Pancreas (tissue), 10 donors: ENCODE measurements around the gene PRKCE. TPM values are rescaled to one million over a fixed set of nuclear protein-coding genes. Genes with fewer than 3 reads are reported as not detected.

Source experiments
- ATAC-seq, 4 donors: fragments of 200-7000 bp; cut with Tn5 transposase; one replicate each; pipeline versions ENCODE4 v1.8.0 to v1.9.1; 2020; ENCODE audit warnings: mild to moderate bottlenecking in 4 of 4, moderate library complexity in 4 of 4
- DNase-seq, 6 donors: peaks; one replicate each; pipeline ENCODE4 v3.0.0-alpha.2; 2020
- FAIRE-seq: peaks from 2 replicates; lab custom pipeline; 2012; peaks lifted over from hg19 to GRCh38; lab: Jason Lieb, UNC
- H3K27ac ChIP-seq, 4 donors: fragments of 200-600 bp; sonication (generic); 1 replicate in 3 of 4; 2 replicates in 1 of 4; pipeline versions ENCODE4 v1.5.0 to v1.8.0; 2020
- H3K27me3 ChIP-seq, 4 donors: fragments of 200-600 bp; one replicate each; pipeline ENCODE4 v1.8.0; 2021
- H3K36me3 ChIP-seq, 3 donors: fragments of 200-600 bp; sonication (generic) in 1 of 3; one replicate each; pipeline versions ENCODE4 v1.5.0 to v1.8.0; 2020 to 2021
- H3K4me1 ChIP-seq, 3 donors: fragments of 200-600 bp; one replicate each; pipeline ENCODE4 v1.8.0; 2021
- H3K4me3 ChIP-seq, 4 donors: fragments of 200-600 bp; sonication (generic) in 2 of 4; one replicate each; pipeline versions ENCODE4 v1.5.0 to v1.8.0; 2020 to 2021
- H3K9me3 ChIP-seq, 4 donors: fragments of 200-600 bp; one replicate each; pipeline ENCODE4 v1.8.0; 2021
- WGBS, 2 donors: extraction: QIAGEN DNeasy Blood & Tissue Kit; methylation state at CpG; one replicate each; pipeline ENCODE4 v1.1.7; 2013; 5-methylcytosine and 5-hydroxymethylcytosine counted together
- intact Hi-C, 3 donors: fragments of 100-400 bp; cut with DNase I; formaldehyde crosslinking; loops; one replicate each; pipeline versions ENCODE4 v1.11.1 to v1.14.2; 2022
- polyA plus RNA-seq, 2 donors: library from polyadenylated mRNA; stranded (reverse); fragments of 200-250 nt; gene quantifications; one replicate each; pipeline ENCODE4 v1.2.3, GENCODE V29; 2013
- total RNA-seq, 6 donors: library from RNA; stranded (reverse); fragmentation: NEBNext Ultra II Directional in 4 of 6; extraction: Animal tissue kit (Norgen Biotek cat#: 25700) in 4 of 6; gene quantifications; one replicate each; pipeline versions ENCODE4 v1.2.1 to v1.2.4, GENCODE V29; 2021 to 2023
- TF ChIP-seq, protein P1 (sequence below), 4 donors: fragments of 200-600 bp; sonication (generic) in 3 of 4; IDR thresholded peaks; one replicate each; pipeline versions ENCODE4 v1.5.0 to v1.8.0; 2021; ENCODE audit warnings: antibody characterized with exemption in 4 of 4
- donor health status: healthy with polysubstance abuse.
- donor health status: DM: no; HTN: no; CAD: no; lungs with moderate emphysema.
- donor health status: DM: no; HTN: no; CAD: no.
- donor health status: control.
- donor health status: control.
- donor health status: Bipolar disorder and iron deficiency.
- donor health status: DM: yes; HTN: yes; CAD: no.
- donor health status: DM: no; HTN: no; CAD: no.
- donor health status: DM: no; HTN: no; CAD: no.
- donor health status: DM: yes; HTN: yes; CAD: no.

Gene PRKCE
- total and polyA plus RNA-seq, 8 donors: 4.0 to 19.4 (median 10.0) TPM

DNA sequence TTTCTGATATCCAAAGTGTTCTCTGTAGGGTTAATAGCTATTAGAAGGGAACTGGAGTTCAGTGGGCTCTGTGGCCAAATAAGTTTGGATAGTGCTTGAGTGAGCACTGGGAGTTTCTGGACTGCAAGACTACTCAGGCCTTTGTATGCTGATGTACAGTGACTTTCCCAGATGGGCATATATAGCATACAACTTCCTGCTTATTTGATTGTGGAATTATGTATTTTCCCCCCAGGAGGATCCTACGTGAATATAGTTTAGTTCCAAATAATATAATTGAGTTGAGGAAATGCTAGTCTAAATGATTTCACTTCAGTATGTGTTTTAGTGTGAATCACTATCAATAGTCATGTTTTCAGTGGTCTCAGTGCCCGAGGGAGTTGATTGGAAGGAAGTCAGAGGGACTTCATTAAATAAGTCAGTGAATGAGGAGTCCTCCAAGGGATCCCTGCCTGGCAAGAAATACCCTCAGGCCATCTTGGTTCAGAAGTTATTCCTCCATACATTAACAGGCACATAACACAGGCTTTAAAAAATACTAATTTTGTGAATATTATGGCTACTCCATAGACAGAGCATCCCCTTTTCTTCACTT is 251.4 kb downstream of the PRKCE start:
- Histone ChIP-seq H3K4me1 (peaks cover 3 to 10% (median 9%) of the 10 kb centered on the region in 3 donors), H3K36me3 (no peaks in the 10 kb centered on the region), H3K27me3 (no peaks in the 10 kb centered on the region), H3K9me3 (no peaks in the 10 kb centered on the region), H3K4me3 (no peak overlapping the region), H3K27ac (no peak overlapping the region)
- FAIRE-seq (no peak), DNase-seq (no peak), ATAC-seq (no peak)
- TF ChIP-seq, protein P1, sequence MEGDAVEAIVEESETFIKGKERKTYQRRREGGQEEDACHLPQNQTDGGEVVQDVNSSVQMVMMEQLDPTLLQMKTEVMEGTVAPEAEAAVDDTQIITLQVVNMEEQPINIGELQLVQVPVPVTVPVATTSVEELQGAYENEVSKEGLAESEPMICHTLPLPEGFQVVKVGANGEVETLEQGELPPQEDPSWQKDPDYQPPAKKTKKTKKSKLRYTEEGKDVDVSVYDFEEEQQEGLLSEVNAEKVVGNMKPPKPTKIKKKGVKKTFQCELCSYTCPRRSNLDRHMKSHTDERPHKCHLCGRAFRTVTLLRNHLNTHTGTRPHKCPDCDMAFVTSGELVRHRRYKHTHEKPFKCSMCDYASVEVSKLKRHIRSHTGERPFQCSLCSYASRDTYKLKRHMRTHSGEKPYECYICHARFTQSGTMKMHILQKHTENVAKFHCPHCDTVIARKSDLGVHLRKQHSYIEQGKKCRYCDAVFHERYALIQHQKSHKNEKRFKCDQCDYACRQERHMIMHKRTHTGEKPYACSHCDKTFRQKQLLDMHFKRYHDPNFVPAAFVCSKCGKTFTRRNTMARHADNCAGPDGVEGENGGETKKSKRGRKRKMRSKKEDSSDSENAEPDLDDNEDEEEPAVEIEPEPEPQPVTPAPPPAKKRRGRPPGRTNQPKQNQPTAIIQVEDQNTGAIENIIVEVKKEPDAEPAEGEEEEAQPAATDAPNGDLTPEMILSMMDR (IDR thresholded peaks at IDR 0.05): no peak
- WGBS, 2 donors: 88 to 91% methylated on average over 2 of the region's 2 CpGs
- intact Hi-C loops: no loop called here

DNA sequence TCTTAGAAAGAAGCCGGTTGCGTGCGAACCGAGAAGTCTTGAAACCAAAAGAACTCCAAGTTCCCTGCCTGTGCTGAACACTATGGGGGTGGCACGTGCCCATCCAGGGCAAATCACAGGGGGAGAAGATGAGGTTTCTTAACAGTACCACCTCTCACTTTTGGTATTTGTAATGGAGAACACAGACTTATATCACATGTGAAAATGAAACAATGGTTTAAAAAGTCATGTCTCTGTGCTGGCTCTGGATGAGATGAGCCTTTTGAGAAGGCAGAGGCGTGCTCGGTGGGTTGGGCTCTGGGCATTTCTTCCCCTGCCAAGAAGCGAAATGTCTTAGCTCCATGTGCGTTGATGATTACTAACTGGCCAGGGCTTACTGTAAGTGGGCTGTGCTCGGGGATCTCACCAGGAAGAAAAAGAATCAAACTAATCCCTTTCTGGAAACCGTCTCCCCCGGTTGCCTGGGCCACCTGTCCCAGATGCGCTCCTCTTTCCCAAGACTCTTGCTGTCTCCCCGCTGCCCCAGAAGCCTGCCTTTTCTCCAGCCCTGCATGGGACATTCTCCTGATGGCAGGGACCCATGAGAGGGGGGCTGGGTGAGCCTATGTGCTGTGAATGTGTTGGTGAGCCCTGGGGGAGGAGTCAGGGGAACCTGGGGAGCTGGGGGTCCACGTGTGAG is 252.9 kb downstream of the PRKCE start:
- DNase-seq (no peak), FAIRE-seq (no peak), ATAC-seq (no peak)
- Histone ChIP-seq H3K9me3 (no peaks in the 10 kb centered on the region), H3K36me3 (no peaks in the 10 kb centered on the region), H3K4me3 (no peak overlapping the region), H3K27ac (no peak overlapping the region), H3K27me3 (no peaks in the 10 kb centered on the region), H3K4me1 (peaks cover 8 to 18% (median 10%) of the 10 kb centered on the region in 3 donors)
- intact Hi-C loops: no loop called here
- TF ChIP-seq, protein P1 (IDR thresholded peaks at IDR 0.05): no peak
- 83 to 94% methylated on average over 15 of the region's 15 CpGs for WGBS, 2 donors

DNA sequence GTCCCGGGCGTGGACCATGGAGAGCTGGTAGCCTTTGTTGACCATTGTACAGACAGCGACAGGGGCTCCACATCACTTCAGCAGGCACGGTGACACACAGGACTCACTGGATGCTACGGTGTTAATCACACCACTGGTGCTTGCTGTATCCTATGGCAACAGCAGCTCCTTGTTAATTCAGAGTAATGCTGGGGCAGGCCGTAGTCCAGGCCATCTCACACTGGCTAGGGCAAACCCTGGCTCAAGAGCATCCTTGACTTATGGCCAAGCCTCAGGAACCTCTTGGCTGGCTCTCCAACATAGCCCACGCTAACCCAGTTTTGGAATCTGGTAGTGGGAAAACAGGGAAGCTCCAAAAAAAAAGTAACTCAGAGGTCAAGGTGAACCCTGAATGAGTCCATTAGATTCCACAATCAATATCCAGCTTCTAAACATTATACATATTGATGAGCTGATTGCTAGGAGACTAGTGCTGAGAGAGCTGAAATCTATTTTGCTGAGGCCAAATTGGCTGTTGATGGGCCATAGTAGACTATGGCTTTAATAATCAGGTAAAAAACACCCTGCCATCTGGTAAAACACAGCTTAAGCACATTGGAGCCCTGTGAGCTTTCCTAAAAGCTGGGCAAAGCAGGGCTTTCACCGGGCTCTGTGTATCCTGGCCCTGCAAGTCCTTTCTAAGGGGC is 253.6 kb downstream of the PRKCE start:
- no peak overlapping the region for H3K27ac ChIP-seq
- ATAC-seq: no peak
- intact Hi-C loops: no loop called here
- no peaks in the 10 kb centered on the region for H3K36me3 ChIP-seq
- H3K4me3 ChIP-seq: no peak overlapping the region
- peaks cover 9 to 23% (median 10%) of the 10 kb centered on the region in 3 donors for H3K4me1 ChIP-seq
- FAIRE-seq: no peak
- TF ChIP-seq, protein P1 (IDR thresholded peaks at IDR 0.05): no peak
- no peak for DNase-seq
- WGBS, 2 donors: 87 to 88% methylated on average over 8 of the region's 8 CpGs
- no peaks in the 10 kb centered on the region for H3K9me3 ChIP-seq
- no peaks in the 10 kb centered on the region for H3K27me3 ChIP-seq

DNA sequence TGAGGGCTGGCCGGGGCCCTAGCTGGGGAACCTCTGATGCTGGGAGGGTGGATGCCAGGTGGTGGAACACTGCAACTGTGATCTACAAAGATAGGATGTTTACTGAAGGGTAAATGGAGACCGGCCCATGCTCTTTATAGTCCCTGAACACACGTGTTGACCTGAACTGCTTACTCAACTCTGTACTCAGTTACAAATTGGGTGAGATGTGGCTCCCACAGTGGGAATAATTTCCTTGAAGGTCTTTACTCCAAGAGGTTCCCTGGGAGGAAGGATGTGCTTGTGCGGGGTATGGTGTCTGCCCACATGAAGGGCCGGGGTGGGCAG is 254.1 kb downstream of the PRKCE start:
- FAIRE-seq (no peak), DNase-seq (no peak), ATAC-seq (no peak)
- Histone ChIP-seq H3K27ac (no peak overlapping the region), H3K4me1 (peaks cover 9 to 23% (median 10%) of the 10 kb centered on the region in 3 donors), H3K27me3 (no peaks in the 10 kb centered on the region), H3K9me3 (no peaks in the 10 kb centered on the region), H3K4me3 (no peak overlapping the region), H3K36me3 (no peaks in the 10 kb centered on the region)
- WGBS, 2 donors: 77 to 79% methylated on average over 5 of the region's 5 CpGs
- TF ChIP-seq, protein P1 (IDR thresholded peaks at IDR 0.05): no peak
- intact Hi-C loops: no loop called here
